ENCODE data around the gene SLC9A6.
"Not testable (repeated sequence)": the region's sequence is repeated elsewhere in the genome, so short reads cannot be mapped to it uniquely, and the experiment has no call there.

The SLC9A6 gene

DNA sequence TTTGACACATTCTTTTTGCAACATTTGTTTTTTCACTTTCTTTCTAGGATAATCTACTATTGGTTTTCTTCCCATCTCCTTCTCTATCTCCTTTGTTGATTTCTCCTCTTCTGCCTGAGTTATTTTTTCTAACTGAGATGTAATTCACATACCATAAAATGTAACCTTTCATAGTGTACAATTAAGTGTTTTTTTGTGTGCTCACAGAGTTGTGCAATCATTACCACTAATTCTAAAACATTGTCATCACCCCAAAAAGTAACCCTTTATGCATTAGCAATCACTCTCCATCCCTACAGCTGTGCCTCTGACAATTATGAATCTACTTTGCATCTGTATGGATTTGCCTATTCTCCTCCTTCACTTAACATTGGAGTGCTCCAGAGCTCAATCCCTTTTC, 95.5 kb downstream of the SLC9A6 start:
- no peak for DNase-seq (ENCODE audit: low read depth)
- in situ Hi-C loops (cut with HindIII; ENCODE audit: low sequenced_read_pairs): no loop called here
- no peak overlapping the region for H3K4me3 ChIP-seq (ENCODE audit: low read depth, low read length)
- TF ChIP-seq CTCF (IDR thresholded peaks at IDR 0.05; ENCODE audit: low read depth, low read length, missing control alignments): no peak

GRCh38 chrX:136086521-136086920, 101.3 kb downstream of the SLC9A6 start:
- TF ChIP-seq CTCF (IDR thresholded peaks at IDR 0.05; ENCODE audit: low read depth, low read length, missing control alignments): no peak
- in situ Hi-C loops (cut with HindIII; ENCODE audit: low sequenced_read_pairs): no loop called here
- no peak overlapping the region for H3K4me3 ChIP-seq (ENCODE audit: low read depth, low read length)
- DNase-seq (ENCODE audit: low read depth): peak; percentile 24

GRCh38 chrX:136091898-136092297, 106.7 kb downstream of the SLC9A6 start:
- in situ Hi-C loops (cut with HindIII; ENCODE audit: low sequenced_read_pairs): not testable (repeated sequence)

GRCh38 chrX:136094962-136095361, 109.7 kb downstream of the SLC9A6 start:
- no peak for DNase-seq (ENCODE audit: low read depth)
- in situ Hi-C loops (cut with HindIII; ENCODE audit: low sequenced_read_pairs): no loop called here
- H3K4me3 ChIP-seq (ENCODE audit: low read depth, low read length): no peak overlapping the region
- TF ChIP-seq CTCF (IDR thresholded peaks at IDR 0.05; ENCODE audit: low read depth, low read length, missing control alignments): no peak

More at GRCh38 chrX:136091898-136092297, 106.7 kb downstream of the SLC9A6 start:
- not testable (repeated sequence) for H3K4me3 ChIP-seq (ENCODE audit: low read depth, low read length); DNase-seq (ENCODE audit: low read depth)
